HepG2 (cell line): Measurements from ENCODE around the gene PLXNB2. TPM values are rescaled to one million over a fixed set of nuclear protein-coding genes. Genes with fewer than 3 reads are reported as not detected.

Experiments
- ATAC-seq: fragments of 200-7000 bp; cut with Tn5 transposase; 3 replicates; pipeline ENCODE4 v1.9.1; 2020; ENCODE audit warnings: mild to moderate bottlenecking, moderate library complexity
- BruUV-seq: library from RNA; stranded (reverse); fragments of 400-500 nt; replicated peaks from 2 replicates; lab custom pipeline; 2021; lab: Mats Ljungman, UMichigan
- CTCF ChIA-PET: fragments of 300-600 bp; formaldehyde crosslinking; extraction: SDS; loops from one replicate; lab custom pipeline; 2021; ENCODE audit warnings: low total read pairs, inconsistent platforms, low intra/inter-chr PET ratio; lab: Yijun Ruan, JAX
- POLR2A ChIA-PET: fragments of 350-600 bp; sonication (Branson Sonifier 250); formaldehyde crosslinking; loops from one replicate; lab custom pipeline; 2020; ENCODE audit warnings: antibody characterized with exemption, inconsistent platforms; lab: Yijun Ruan, JAX
- DNase-seq: peaks from one replicate; pipeline ENCODE4 v3.0.0-alpha.2; 2015; ENCODE audit warnings: low spot score
- FAIRE-seq: peaks from 3 replicates; lab custom pipeline; 2011; peaks lifted over from hg19 to GRCh38; lab: Jason Lieb, UNC
- H2AFZ ChIP-seq: one replicate; pipeline ENCODE4 v1.6.1; 2011; ENCODE audit warnings: low read length, inconsistent platforms
- H3K27ac ChIP-seq: fragments of 300-600 bp; 3 replicates; pipeline ENCODE4 v1.8.0; 2011; ENCODE audit warnings: mixed run types, mild to moderate bottlenecking, mixed read lengths, low read length, inconsistent platforms; ENCODE audit not compliant: insufficient read depth; ENCODE audit errors: extremely low read length
- H3K27me3 ChIP-seq, 2 experiments: fragments of 200-600 bp in 1 of 2; 2 replicates in 1 of 2; 3 replicates in 1 of 2; pipeline versions ENCODE4 v1.6.0 to v1.8.0; 2011; ENCODE audit warnings: low read length in 2 of 2, mild to moderate bottlenecking in 2 of 2, moderate library complexity in 2 of 2, inconsistent platforms in 1 of 2; ENCODE audit not compliant: insufficient read depth in 2 of 2, control insufficient read depth in 1 of 2
- H3K36me3 ChIP-seq, 2 experiments: fragments of 200-600 bp in 1 of 2; replicated peaks in 1 of 2; 2 replicates in 1 of 2; 3 replicates in 1 of 2; pipeline versions ENCODE4 v1.5.1 to v1.8.0; 2011; ENCODE audit warnings: low read length in 2 of 2, inconsistent platforms in 1 of 2; ENCODE audit not compliant: insufficient read depth in 2 of 2, control insufficient read depth in 1 of 2
- H3K4me1 ChIP-seq: 2 replicates; pipeline ENCODE4 v1.5.1; 2012; ENCODE audit warnings: low read length, inconsistent platforms; ENCODE audit not compliant: insufficient read depth
- H3K4me2 ChIP-seq: 2 replicates; pipeline ENCODE4 v1.6.0; 2011; ENCODE audit warnings: low read depth, low read length, inconsistent platforms
- H3K4me3 ChIP-seq, 3 experiments: fragments of 200-600 bp in 1 of 3; sonication (generic), shearing (Covaris generic) in 1 of 3; replicated peaks in 1 of 3; 2 replicates each; pipeline ENCODE4 v1.5.1; 2011 to 2016; ENCODE audit warnings: low read length in 3 of 3, inconsistent platforms in 2 of 3, low read depth in 2 of 3, mild to moderate bottlenecking in 2 of 3, control low read depth in 1 of 3, mixed read lengths in 1 of 3; ENCODE audit not compliant: insufficient read depth in 1 of 3
- H3K79me2 ChIP-seq: one replicate; pipeline ENCODE4 v1.6.1; 2011; ENCODE audit warnings: low read length, inconsistent platforms; ENCODE audit not compliant: insufficient read depth
- H3K9ac ChIP-seq: 2 replicates; pipeline ENCODE4 v1.6.0; 2011; ENCODE audit warnings: mild to moderate bottlenecking, low read depth, low read length, inconsistent platforms; ENCODE audit not compliant: insufficient read depth
- H3K9me3 ChIP-seq: 2 replicates; pipeline ENCODE4 v1.5.1; 2012; ENCODE audit warnings: mild to moderate bottlenecking, low read length
- H4K20me1 ChIP-seq: 2 replicates; pipeline ENCODE4 v1.6.0; 2011; ENCODE audit warnings: inconsistent platforms, mild to moderate bottlenecking, low read length, moderate library complexity; ENCODE audit not compliant: insufficient read depth
- ATF3 ChIP-seq: sonication (generic); formaldehyde crosslinking; IDR thresholded peaks from 2 replicates; pipeline ENCODE4 v1.4.0; 2020; ENCODE audit warnings: missing genetic modification reagents
- HNRNPL ChIP-seq: fragments of 200-400 bp; formaldehyde crosslinking; IDR thresholded peaks from 2 replicates; pipeline ENCODE4 v1.6.1; 2017; ENCODE audit warnings: mild to moderate bottlenecking, low read depth, low read length
- MIER2 ChIP-seq: IDR thresholded peaks from 2 replicates; pipeline ENCODE4 v1.6.1; 2016; ENCODE audit warnings: missing biosample characterization, missing genetic modification reagents
- NFRKB ChIP-seq: fragments of 450-650 bp; IDR thresholded peaks from 2 replicates; pipeline ENCODE4 v1.6.1; 2017
- ZBTB37 ChIP-seq: sonication (generic); formaldehyde crosslinking; IDR thresholded peaks from 2 replicates; pipeline ENCODE4 v1.4.0; 2020; ENCODE audit warnings: mild to moderate bottlenecking, missing genetic modification reagents
- ZNF646 ChIP-seq: sonication (generic); formaldehyde crosslinking; IDR thresholded peaks from 2 replicates; pipeline ENCODE4 v1.9.0; 2021; ENCODE audit warnings: mild to moderate bottlenecking, missing genetic modification reagents
- WGBS: methylation state at CpG from one replicate; pipeline ENCODE4 v1.1.6; 2017; ENCODE audit warnings: low lambda C conversion rate; 5-methylcytosine and 5-hydroxymethylcytosine counted together
- in situ Hi-C: cut with HindIII; loops from 2 replicates; pipeline ENCODE4 v1.10.0; 2017; ENCODE audit warnings: low pct_unique_long_range_greater_than_20kb; ENCODE audit not compliant: extremely low pct_ligation_motif_present
- intact Hi-C: fragments of 100-400 bp; cut with micrococcal nuclease; formaldehyde crosslinking; loops from one replicate; pipeline ENCODE4 v1.10.0; 2022; ENCODE audit not compliant: unreplicated experiment
- polyA plus RNA-seq, 8 experiments: library from polyadenylated mRNA; depleted of rRNA in 3 of 8; stranded (reverse) in 7 of 8; unstranded in 1 of 8; fragments of >200 nt; fragmentation: Illumina TruSeq in 4 of 8; extraction: Trizol in 4 of 8; gene quantifications; 2 replicates each; pipeline versions ENCODE4 v1.2.1 to v1.2.3, GENCODE V29; 2011 to 2016; ENCODE audit warnings: low read depth in 4 of 8, missing spikeins in 1 of 8, mixed read lengths in 1 of 8; ENCODE audit not compliant: insufficient read depth in 1 of 8
- total RNA-seq, 5 experiments: library from RNA; depleted of rRNA; stranded (reverse); fragments of >200 nt; fragmentation: Illumina TruSeq; extraction: Trizol; gene quantifications; 2 replicates each; pipeline ENCODE4 v1.2.3, GENCODE V29; 2016; ENCODE audit warnings: low read depth in 1 of 5
- TF ChIP-seq, protein P1 (sequence below): sonication (generic); formaldehyde crosslinking; IDR thresholded peaks from 2 replicates; pipeline ENCODE4 v1.5.0; 2020; ENCODE audit warnings: missing genetic modification reagents, mild to moderate bottlenecking, borderline replicate concordance
- TF ChIP-seq, protein P2 (sequence below): sonication (generic); formaldehyde crosslinking; IDR thresholded peaks from 2 replicates; pipeline ENCODE4 v1.4.0; 2020; ENCODE audit warnings: mild to moderate bottlenecking, missing genetic modification reagents

The PLXNB2 gene
- total and polyA plus RNA-seq, 2 of the 13 experiments (the other 11 are each of a cell fraction or from before 2014, with no cell fraction given) = 32.6 to 68.9 TPM

DNA sequence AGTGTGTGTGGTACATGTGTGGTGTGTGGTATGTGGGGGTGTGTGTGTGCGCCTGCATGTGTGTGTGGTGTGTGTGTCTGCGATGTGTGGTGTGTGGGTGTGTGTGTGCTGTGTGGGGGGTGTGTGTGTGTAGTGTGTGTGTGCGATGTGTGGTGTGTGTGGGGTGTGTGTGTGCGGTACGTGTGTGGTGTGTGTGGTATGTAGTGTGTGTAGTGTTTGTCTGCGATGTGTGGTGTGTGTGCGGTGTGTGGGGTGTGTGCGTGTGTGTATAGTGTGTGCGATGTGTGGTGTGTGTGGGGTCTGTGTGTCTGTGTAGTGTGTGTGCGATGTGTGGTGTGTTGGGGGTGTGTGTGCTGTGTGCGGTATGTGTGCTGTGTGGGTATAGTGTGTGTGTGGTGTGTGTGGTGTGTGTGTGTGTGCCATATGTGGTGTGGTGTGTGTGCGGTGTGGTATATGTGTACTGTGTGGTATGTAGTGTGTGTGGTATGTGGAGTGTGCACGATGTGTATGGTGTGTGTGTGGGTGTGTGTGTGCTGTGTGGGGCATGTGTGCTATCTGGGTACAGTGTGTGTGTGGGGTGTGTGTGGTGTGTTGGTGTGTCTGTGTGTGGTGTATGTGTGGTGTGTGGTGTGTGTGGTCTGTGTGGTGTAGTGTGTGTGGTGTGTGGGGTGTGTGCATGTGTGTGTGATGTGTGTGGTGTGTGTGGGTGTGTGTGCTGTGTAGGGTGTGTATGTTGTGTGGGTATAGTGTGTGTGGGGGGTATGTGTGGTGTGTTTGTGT is 30.0 kb upstream of the PLXNB2 start:
- ATAC-seq (no peak), DNase-seq (no peak), FAIRE-seq (no peak)
- no TSS peak for BruUV-seq
- Histone ChIP-seq H3K4me2 (no peak overlapping the region), H3K9me3 (no peaks in the 10 kb centered on the region), H3K27ac (no peak overlapping the region), H4K20me1 (0 out of 2 replicates have a peak, but pooled peaks cover 4% of the 10 kb centered on the region), H3K36me3 (no peaks in the 10 kb centered on the region), H3K27me3 (no peaks in the 10 kb centered on the region), H3K9ac (no peak overlapping the region), H3K4me3 (no peak overlapping the region), H3K79me2 (no peaks in the 10 kb centered on the region), H2AFZ (no peak overlapping the region), H3K4me1 (peaks cover 34% of the 10 kb centered on the region)
- POLR2A ChIA-PET = no interaction called here
- WGBS = 96% methylated on average over 13 of the region's 13 CpGs
- CTCF ChIA-PET = no interaction called here
- in situ Hi-C loops (no loop called here), intact Hi-C loops (no loop called here)
- TF ChIP-seq NFRKB (no peak), MIER2 (CRISPR knock-in tag) (no peak), HNRNPL (peak; percentile 76), ZBTB37 (CRISPR knock-in tag) (no peak), ZNF646 (CRISPR knock-in tag) (peak; percentile 83; the same call in 1 of the 2 replicates), ATF3 (no peak)
- TF ChIP-seq, protein P1, sequence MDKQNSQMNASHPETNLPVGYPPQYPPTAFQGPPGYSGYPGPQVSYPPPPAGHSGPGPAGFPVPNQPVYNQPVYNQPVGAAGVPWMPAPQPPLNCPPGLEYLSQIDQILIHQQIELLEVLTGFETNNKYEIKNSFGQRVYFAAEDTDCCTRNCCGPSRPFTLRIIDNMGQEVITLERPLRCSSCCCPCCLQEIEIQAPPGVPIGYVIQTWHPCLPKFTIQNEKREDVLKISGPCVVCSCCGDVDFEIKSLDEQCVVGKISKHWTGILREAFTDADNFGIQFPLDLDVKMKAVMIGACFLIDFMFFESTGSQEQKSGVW = no peak
- TF ChIP-seq, protein P2, sequence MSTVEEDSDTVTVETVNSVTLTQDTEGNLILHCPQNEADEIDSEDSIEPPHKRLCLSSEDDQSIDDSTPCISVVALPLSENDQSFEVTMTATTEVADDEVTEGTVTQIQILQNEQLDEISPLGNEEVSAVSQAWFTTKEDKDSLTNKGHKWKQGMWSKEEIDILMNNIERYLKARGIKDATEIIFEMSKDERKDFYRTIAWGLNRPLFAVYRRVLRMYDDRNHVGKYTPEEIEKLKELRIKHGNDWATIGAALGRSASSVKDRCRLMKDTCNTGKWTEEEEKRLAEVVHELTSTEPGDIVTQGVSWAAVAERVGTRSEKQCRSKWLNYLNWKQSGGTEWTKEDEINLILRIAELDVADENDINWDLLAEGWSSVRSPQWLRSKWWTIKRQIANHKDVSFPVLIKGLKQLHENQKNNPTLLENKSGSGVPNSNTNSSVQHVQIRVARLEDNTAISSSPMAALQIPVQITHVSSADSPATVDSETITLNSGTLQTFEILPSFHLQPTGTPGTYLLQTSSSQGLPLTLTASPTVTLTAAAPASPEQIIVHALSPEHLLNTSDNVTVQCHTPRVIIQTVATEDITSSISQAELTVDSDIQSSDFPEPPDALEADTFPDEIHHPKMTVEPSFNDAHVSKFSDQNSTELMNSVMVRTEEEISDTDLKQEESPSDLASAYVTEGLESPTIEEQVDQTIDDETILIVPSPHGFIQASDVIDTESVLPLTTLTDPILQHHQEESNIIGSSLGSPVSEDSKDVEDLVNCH (CRISPR knock-in tag) = no peak
